Bone marrow (tissue), 2 donors: Measurements from ENCODE around the gene HHIPL1.

Experiments used
- DNase-seq, 2 donors: peaks; one replicate each; lab custom pipeline; 2025; lab: John Stamatoyannopoulos, UW

The HHIPL1 gene

GRCh38 chr14:99676657-99677056 lies 31.7 kb downstream of the HHIPL1 start:
- DNase-seq = no peak

GRCh38 chr14:99677231-99678140 lies 32.6 kb downstream of the HHIPL1 start:
- no peak for DNase-seq

GRCh38 chr14:99678198-99678597 lies 33.3 kb downstream of the HHIPL1 start:
- no peak for DNase-seq

- no peak for DNase-seq
Measured at GRCh38 chr14:99679111-99679510, 34.2 kb downstream of the HHIPL1 start.

GRCh38 chr14:99679543-99679942 lies 34.6 kb downstream of the HHIPL1 start:
- DNase-seq = no peak

GRCh38 chr14:99679996-99680395 lies 35.1 kb downstream of the HHIPL1 start:
- DNase-seq = no peak

- no peak for DNase-seq
Measured at GRCh38 chr14:99681101-99681831, 36.3 kb downstream of the HHIPL1 start.

- DNase-seq = no peak
Measured at GRCh38 chr14:99681832-99682148, 36.9 kb downstream of the HHIPL1 start.

- peak; percentile 12 to 33 for DNase-seq
Measured at GRCh38 chr14:99682809-99683618, 38.1 kb downstream of the HHIPL1 start.

GRCh38 chr14:99683619-99684409 lies 38.9 kb downstream of the HHIPL1 start, which contains the start of gene CYP46A1:
TSS of gene CYP46A1 (plus strand) at chr14:99684298. CDS start at chr14:99684418, 120 bp downstream.
- DNase-seq = peak; percentile 90 to 98

GRCh38 chr14:99684410-99684934 lies 39.5 kb downstream of the HHIPL1 start:
- no peak for DNase-seq

- DNase-seq = no peak
Measured at GRCh38 chr14:99685151-99685591, 40.2 kb downstream of the HHIPL1 start.

- no peak for DNase-seq
Measured at GRCh38 chr14:99685596-99685995, 40.7 kb downstream of the HHIPL1 start.

GRCh38 chr14:99686557-99687283 lies 41.8 kb downstream of the HHIPL1 start:
- no peak for DNase-seq

- no peak for DNase-seq
Measured at GRCh38 chr14:99687284-99688209, 42.6 kb downstream of the HHIPL1 start.

GRCh38 chr14:99688210-99688581 lies 43.3 kb downstream of the HHIPL1 start:
- no peak for DNase-seq

GRCh38 chr14:99688629-99689028 lies 43.7 kb downstream of the HHIPL1 start:
- DNase-seq = no peak

GRCh38 chr14:99689266-99690236 lies 44.6 kb downstream of the HHIPL1 start:
- no peak for DNase-seq
